ENCODE measurements around the gene KCNAB3. TPM values are rescaled to one million over a fixed set of nuclear protein-coding genes. Genes with fewer than 3 reads are reported as not detected.

KCNAB3 gene
- total and polyA plus RNA-seq, 8 donors, result 0.31 to 7.8 (median 2.9) TPM; not detected in 1

DNA sequence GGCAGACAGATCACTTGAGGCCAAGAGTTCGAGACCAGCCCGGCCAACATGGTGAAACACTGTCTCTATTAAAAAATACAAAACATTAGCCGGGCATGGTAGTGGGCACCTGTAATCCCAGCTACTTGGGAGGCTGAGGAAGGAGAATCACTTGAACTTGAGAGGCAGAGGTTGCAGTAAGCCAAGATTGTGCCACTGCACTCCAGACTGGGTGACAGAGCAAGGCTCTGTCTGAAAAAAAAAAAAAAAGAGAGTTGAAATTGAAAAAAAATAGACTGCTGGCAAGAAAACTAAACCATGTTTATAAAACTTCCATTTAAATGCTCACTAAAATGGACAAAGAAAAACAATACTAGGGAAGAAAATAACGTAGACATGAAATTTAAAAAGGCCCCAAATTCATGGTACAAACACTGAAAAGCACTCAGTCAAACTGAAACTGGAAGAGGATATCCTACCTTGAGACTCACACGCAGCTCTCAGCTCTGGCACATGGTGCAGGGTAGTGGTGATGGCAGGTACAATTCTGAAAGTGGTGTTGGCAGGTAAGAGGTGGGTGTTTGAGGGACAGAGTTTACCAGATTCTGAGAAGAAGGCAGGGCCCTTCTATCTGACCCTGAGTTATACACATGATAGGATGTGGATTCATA, 21.6 kb upstream of the KCNAB3 start:
- intact Hi-C loops (cut with DNase I; ENCODE audit: low total_unique reads), result no loop called here
- 57 to 66% (median 59%) methylated on average over 5 of the region's 5 CpGs for WGBS, 5 donors
- DNase-seq, result no peak
- H3K4me1 ChIP-seq, result peaks cover 0 to 17% (median 6%) of the 10 kb centered on the region in 4 donors
- H3K4me3 ChIP-seq, result no peak overlapping the region
- H3K36me3 ChIP-seq, result peaks cover 23 to 40% (median 38%) of the 10 kb centered on the region in 4 donors
- H3K27me3 ChIP-seq, result no peaks in the 10 kb centered on the region
- peak overlapping the region in 2 of 5 donors; percentile 39 to 78 for H3K27ac ChIP-seq
- TF ChIP-seq CTCF (IDR thresholded peaks at IDR 0.05) (no peak), POLR2AphosphoS5 (IDR thresholded peaks at IDR 0.05) (no peak), EP300 (IDR thresholded peaks at IDR 0.05) (no peak), POLR2A (IDR thresholded peaks at IDR 0.05) (no peak)
- no peaks in the 10 kb centered on the region for H3K9me3 ChIP-seq

GRCh38 chr17:7950578-7950977, 20.9 kb upstream of the KCNAB3 start:
- intact Hi-C loops (cut with DNase I; ENCODE audit: low total_unique reads), result no loop called here
- DNase-seq, result no peak
- no peaks in the 10 kb centered on the region for H3K27me3 ChIP-seq
- TF ChIP-seq POLR2AphosphoS5 (IDR thresholded peaks at IDR 0.05) (no peak), EP300 (IDR thresholded peaks at IDR 0.05) (no peak), CTCF (IDR thresholded peaks at IDR 0.05) (no peak), POLR2A (IDR thresholded peaks at IDR 0.05) (no peak)
- no peaks in the 10 kb centered on the region for H3K9me3 ChIP-seq
- H3K27ac ChIP-seq, result peak overlapping the region in 1 of 5 donors; percentile 78
- H3K4me1 ChIP-seq, result peaks cover 0 to 11% (median 4%) of the 10 kb centered on the region in 4 donors
- no peak overlapping the region for H3K4me3 ChIP-seq
- peaks cover 30 to 47% (median 45%) of the 10 kb centered on the region in 4 donors for H3K36me3 ChIP-seq
- 61 to 100% (median 77%) methylated on average over 3 of the region's 3 CpGs for WGBS, 5 donors

DNA sequence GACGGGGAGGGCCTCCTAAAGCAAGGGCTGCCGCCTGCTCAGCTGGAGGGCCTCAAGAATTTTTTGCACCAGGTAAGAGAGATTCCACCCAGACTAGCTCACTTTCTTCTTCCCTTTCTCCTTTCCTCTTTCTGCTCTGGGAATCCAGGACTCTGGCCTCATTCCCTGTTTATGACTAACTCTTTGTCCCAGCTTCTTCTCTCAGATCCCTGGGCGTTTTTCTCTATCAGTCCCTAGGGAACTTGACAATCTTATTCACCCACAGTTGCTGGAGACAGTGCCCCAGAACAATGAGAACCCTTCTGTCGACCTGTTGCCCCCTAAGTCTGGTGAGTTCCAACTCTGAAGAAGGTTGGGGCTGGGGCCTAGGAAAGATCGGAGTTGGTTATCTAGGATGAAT, 18.0 kb upstream of the KCNAB3 start:
- Histone ChIP-seq H3K27ac (no peak overlapping the region), H3K27me3 (no peaks in the 10 kb centered on the region), H3K4me3 (no peak overlapping the region), H3K4me1 (peaks cover 0 to 11% (median 4%) of the 10 kb centered on the region in 4 donors), H3K9me3 (no peaks in the 10 kb centered on the region), H3K36me3 (peaks cover 53 to 74% (median 73%) of the 10 kb centered on the region in 4 donors)
- intact Hi-C loops (cut with DNase I; ENCODE audit: low total_unique reads), result no loop called here
- no peak for DNase-seq
- TF ChIP-seq POLR2A (IDR thresholded peaks at IDR 0.05), result no peak
- 83 to 90% (median 90%) methylated on average over 5 of the region's 5 CpGs for WGBS, 5 donors

- 64 to 97% (median 84%) methylated on average over 5 of the region's 5 CpGs for WGBS, 5 donors
- H3K4me3 ChIP-seq, result no peak overlapping the region
- intact Hi-C loops (cut with DNase I; ENCODE audit: low total_unique reads), result no loop called here
- no peak for DNase-seq
- peaks cover 57 to 85% (median 83%) of the 10 kb centered on the region in 4 donors for H3K36me3 ChIP-seq
- H3K4me1 ChIP-seq, result peaks cover 0 to 4% (median 2%) of the 10 kb centered on the region in 4 donors
- no peaks in the 10 kb centered on the region for H3K9me3 ChIP-seq
- no peaks in the 10 kb centered on the region for H3K27me3 ChIP-seq
- TF ChIP-seq CTCF (IDR thresholded peaks at IDR 0.05), result no peak
- TF ChIP-seq POLR2A (IDR thresholded peaks at IDR 0.05), result no peak
- TF ChIP-seq POLR2AphosphoS5 (IDR thresholded peaks at IDR 0.05), result no peak
- H3K27ac ChIP-seq, result no peak overlapping the region
These were observed 16.8 kb upstream of the KCNAB3 start for GRCh38 chr17:7946441-7946840.

- intact Hi-C loops (cut with DNase I; ENCODE audit: low total_unique reads), result no loop called here
- Histone ChIP-seq H3K27me3 (no peaks in the 10 kb centered on the region), H3K4me1 (no peaks in the 10 kb centered on the region), H3K27ac (no peak overlapping the region), H3K9me3 (no peaks in the 10 kb centered on the region), H3K4me3 (no peak overlapping the region), H3K36me3 (peaks cover 64 to 92% (median 91%) of the 10 kb centered on the region in 4 donors)
- no peak for DNase-seq
- TF ChIP-seq POLR2AphosphoS5 (IDR thresholded peaks at IDR 0.05), result no peak
- no peak for TF ChIP-seq POLR2A (IDR thresholded peaks at IDR 0.05)
- TF ChIP-seq CTCF (IDR thresholded peaks at IDR 0.05), result no peak
- TF ChIP-seq EP300 (IDR thresholded peaks at IDR 0.05), result no peak
- WGBS, 5 donors, result 76 to 94% (median 93%) methylated on average over 6 to 7 of the region's 7 CpGs
These were observed 16.0 kb upstream of the KCNAB3 start for GRCh38 chr17:7945651-7946050.
